Esophagus squamous epithelium (tissue), 5 donors: ENCODE measurements around the gene UBAC2. TPM values are rescaled to one million over a fixed set of nuclear protein-coding genes. Genes with fewer than 3 reads are reported as not detected.

Experiments used
- DNase-seq: peaks from one replicate; lab custom pipeline; 2025; lab: John Stamatoyannopoulos, UW
- H3K27ac ChIP-seq, 4 donors: fragments of 200-600 bp; sonication (generic); one replicate each; pipeline ENCODE4 v1.5.1; 2016 to 2019; ENCODE audit warnings: mild to moderate bottlenecking in 1 of 4
- H3K27me3 ChIP-seq, 4 donors: fragments of 200-600 bp; sonication (generic); 1 replicate in 3 of 4; 2 replicates in 1 of 4; pipeline versions ENCODE4 v1.5.1 to v1.6.0; 2017 to 2021; ENCODE audit warnings: antibody characterized with exemption in 1 of 4
- H3K36me3 ChIP-seq, 3 donors: fragments of 200-600 bp; sonication (generic); one replicate each; pipeline ENCODE4 v1.5.1; 2016 to 2019
- H3K4me1 ChIP-seq, 3 donors: fragments of 200-600 bp; sonication (generic); one replicate each; pipeline ENCODE4 v1.5.1; 2017 to 2019
- H3K4me3 ChIP-seq, 4 donors: fragments of 200-600 bp; sonication (generic); 1 replicate in 3 of 4; 2 replicates in 1 of 4; pipeline ENCODE4 v1.5.1; 2016 to 2019; ENCODE audit warnings: mild to moderate bottlenecking in 2 of 4, moderate library complexity in 1 of 4
- H3K9me3 ChIP-seq, 3 donors: fragments of 200-600 bp; sonication (generic); one replicate each; pipeline ENCODE4 v1.5.1; 2016 to 2019
- CTCF ChIP-seq, 6 experiments: fragments of 450-650 bp in 4 of 6; fragments of 200-600 bp in 2 of 6; sonication (generic) in 2 of 6; IDR thresholded peaks; one replicate each; pipeline ENCODE4 v1.5.1; 2016 to 2019; ENCODE audit warnings: antibody characterized with exemption in 6 of 6, mild to moderate bottlenecking in 4 of 6, moderate library complexity in 4 of 6
- POLR2A ChIP-seq, 4 donors: fragments of 450-650 bp; IDR thresholded peaks; one replicate each; pipeline ENCODE4 v1.6.1; 2017; ENCODE audit warnings: antibody characterized with exemption in 4 of 4, mild to moderate bottlenecking in 4 of 4, moderate library complexity in 3 of 4
- WGBS, 2 donors: methylation state at CpG; one replicate each; pipeline ENCODE4 v1.1.5; 2018; 5-methylcytosine and 5-hydroxymethylcytosine counted together
- intact Hi-C: fragments of 100-400 bp; cut with DNase I; formaldehyde crosslinking; loops from one replicate; pipeline ENCODE4 v1.15.0; 2022
- total RNA-seq, 4 donors: library from RNA; depleted of rRNA; stranded (reverse); fragments of >200 nt; gene quantifications; one replicate each; pipeline ENCODE4 v1.1.0, GENCODE V29; 2016
- donor health status: DM: yes; HTN: yes; CAD: no.

UBAC2 gene
- total RNA-seq, 4 donors from 2014 or later = 60.8 to 84.6 (median 75.0) TPM

- 89 to 91% methylated on average over 14 of the region's 14 CpGs for WGBS, 2 donors
Observed at GRCh38 chr13:99254830-99255229, 54.2 kb downstream of the UBAC2 start.

GRCh38 chr13:99255271-99255670, 54.6 kb downstream of the UBAC2 start:
- Histone ChIP-seq H3K36me3 (peaks cover 0 to 56% (median 0%) of the 10 kb centered on the region in 3 donors), H3K27me3 (no peaks in the 10 kb centered on the region), H3K4me3 (no peak overlapping the region), H3K4me1 (no peaks in the 10 kb centered on the region), H3K27ac (no peak overlapping the region), H3K9me3 (no peaks in the 10 kb centered on the region)
- TF ChIP-seq CTCF (IDR thresholded peaks at IDR 0.05) (no peak), POLR2A (IDR thresholded peaks at IDR 0.05) (no peak)
- WGBS, 2 donors = 81 to 91% methylated on average over 10 of the region's 10 CpGs
- intact Hi-C loops = no loop called here
- DNase-seq = no peak

More at GRCh38 chr13:99254830-99255229, 54.2 kb downstream of the UBAC2 start:
- no peaks in the 10 kb centered on the region for H3K27me3 ChIP-seq
- H3K27ac ChIP-seq = no peak overlapping the region
- no peak overlapping the region for H3K4me3 ChIP-seq
- peaks cover 0 to 53% (median 0%) of the 10 kb centered on the region in 3 donors for H3K36me3 ChIP-seq
- no peak for TF ChIP-seq CTCF (IDR thresholded peaks at IDR 0.05)
- no peaks in the 10 kb centered on the region for H3K4me1 ChIP-seq
- H3K9me3 ChIP-seq = no peaks in the 10 kb centered on the region
- DNase-seq = no peak
- intact Hi-C loops = no loop called here

GRCh38 chr13:99256283-99256682, 55.6 kb downstream of the UBAC2 start:
- Histone ChIP-seq H3K4me3 (no peak overlapping the region), H3K9me3 (no peaks in the 10 kb centered on the region), H3K36me3 (peaks cover 0 to 58% (median 0%) of the 10 kb centered on the region in 3 donors), H3K4me1 (no peaks in the 10 kb centered on the region), H3K27ac (no peak overlapping the region), H3K27me3 (no peaks in the 10 kb centered on the region)
- 75 to 83% methylated on average over 2 of the region's 2 CpGs for WGBS, 2 donors
- no peak for TF ChIP-seq POLR2A (IDR thresholded peaks at IDR 0.05)
- no peak for TF ChIP-seq CTCF (IDR thresholded peaks at IDR 0.05)
- DNase-seq = no peak
- intact Hi-C loops = no loop called here

- no peak overlapping the region for H3K4me3 ChIP-seq
- no peak overlapping the region for H3K27ac ChIP-seq
- TF ChIP-seq POLR2A (IDR thresholded peaks at IDR 0.05) = no peak
- no peak for TF ChIP-seq CTCF (IDR thresholded peaks at IDR 0.05)
- no peaks in the 10 kb centered on the region for H3K27me3 ChIP-seq
- no peaks in the 10 kb centered on the region for H3K4me1 ChIP-seq
- no peak for DNase-seq
- H3K36me3 ChIP-seq = peaks cover 0 to 56% (median 0%) of the 10 kb centered on the region in 3 donors
- WGBS, 2 donors = 58 to 63% methylated on average over 3 of the region's 3 CpGs
- no peaks in the 10 kb centered on the region for H3K9me3 ChIP-seq
- intact Hi-C loops = no loop called here
Observed at GRCh38 chr13:99256709-99257108, 56.1 kb downstream of the UBAC2 start.

GRCh38 chr13:99257291-99257690, 56.6 kb downstream of the UBAC2 start:
- no peak for DNase-seq
- Histone ChIP-seq H3K4me1 (no peaks in the 10 kb centered on the region), H3K27ac (no peak overlapping the region), H3K9me3 (no peaks in the 10 kb centered on the region), H3K27me3 (no peaks in the 10 kb centered on the region), H3K4me3 (no peak overlapping the region), H3K36me3 (peaks cover 0 to 50% (median 0%) of the 10 kb centered on the region in 3 donors)
- no peak for TF ChIP-seq POLR2A (IDR thresholded peaks at IDR 0.05)
- TF ChIP-seq CTCF (IDR thresholded peaks at IDR 0.05) = no peak
- intact Hi-C loops = no loop called here
- WGBS, 2 donors = 61 to 62% methylated on average over 2 of the region's 2 CpGs
